MCF 10A (cell line): ENCODE measurements around the gene SYCP2L. TPM values are rescaled to one million over a fixed set of nuclear protein-coding genes. Genes with fewer than 3 reads are reported as not detected.
"Not testable (repeated sequence)": the region's sequence is repeated elsewhere in the genome, so short reads cannot be mapped to it uniquely, and the experiment has no call there.

Source experiments
- BruUV-seq: library from RNA; stranded (reverse); fragments of 400-500 nt; replicated peaks from 2 replicates; lab custom pipeline; 2021; lab: Mats Ljungman, UMichigan
- CTCF ChIA-PET: fragments of 300-600 bp; sonication (Branson Sonifier 250); formaldehyde crosslinking; extraction: SDS; loops from one replicate; lab custom pipeline; 2021; ENCODE audit warnings: antibody characterized with exemption, inconsistent platforms; lab: Yijun Ruan, JAX
- POLR2A ChIA-PET: fragments of 300-600, 350-650 bp; sonication (Branson Sonifier 250); formaldehyde crosslinking; extraction: SDS; loops from one replicate; lab custom pipeline; 2020; ENCODE audit warnings: antibody characterized with exemption, inconsistent platforms; lab: Yijun Ruan, JAX
- DNase-seq: peaks from one replicate; pipeline ENCODE4 v3.0.0-alpha.2; 2018; ENCODE audit not compliant: unreplicated experiment
- H3K27ac Mint-ChIP-seq: one replicate; pipeline ENCODE4 v1.8.0; 2022; ENCODE audit warnings: mild to moderate bottlenecking, low read depth, mixed read lengths; ENCODE audit not compliant: unreplicated experiment
- H3K27me3 Mint-ChIP-seq: one replicate; pipeline ENCODE4 v1.8.0; 2022; ENCODE audit warnings: mixed read lengths; ENCODE audit not compliant: insufficient read depth, unreplicated experiment
- H3K36me3 Mint-ChIP-seq: one replicate; pipeline ENCODE4 v1.8.0; 2022; ENCODE audit warnings: mild to moderate bottlenecking, moderate library complexity, mixed read lengths; ENCODE audit not compliant: insufficient read depth, unreplicated experiment
- H3K4me1 Mint-ChIP-seq: one replicate; pipeline ENCODE4 v1.8.0; 2022; ENCODE audit warnings: mixed read lengths; ENCODE audit not compliant: insufficient read depth, unreplicated experiment
- H3K4me3 Mint-ChIP-seq: one replicate; pipeline ENCODE4 v1.8.0; 2022; ENCODE audit warnings: mild to moderate bottlenecking, moderate library complexity, mixed read lengths; ENCODE audit not compliant: unreplicated experiment
- H3K9me3 Mint-ChIP-seq: one replicate; pipeline ENCODE4 v1.8.0; 2022; ENCODE audit warnings: mixed read lengths; ENCODE audit not compliant: unreplicated experiment
- CTCF ChIP-seq: fragments of 200-600 bp; IDR thresholded peaks from one replicate; pipeline ENCODE4 v1.8.0; 2022; ENCODE audit warnings: antibody characterized with exemption, mild to moderate bottlenecking; ENCODE audit not compliant: unreplicated experiment
- intact Hi-C: fragments of 100-400 bp; cut with micrococcal nuclease; formaldehyde crosslinking; loops from 2 replicates; pipeline ENCODE4 v1.14.1; 2022
- total RNA-seq: library from RNA; stranded (reverse); gene quantifications from 2 replicates; pipeline ENCODE4 v1.2.3, GENCODE V29; 2022

The SYCP2L gene
- total RNA-seq, 1 experiment from 2014 or later: not detected

GRCh38 chr6:10857259-10857658 lies 29.6 kb upstream of the SYCP2L start:
- no peak for DNase-seq
- intact Hi-C loops: no loop called here
- H3K4me3 Mint-ChIP-seq: no peak overlapping the region
- H3K9me3 Mint-ChIP-seq: peaks cover 14% of the 10 kb centered on the region
- H3K36me3 Mint-ChIP-seq: no peaks in the 10 kb centered on the region
- ChIA-PET POLR2A (interaction anchor here (0.6 kb wide), 1 partner anchor 375 kb away, joined by 3 read pairs; the partner anchor contains the start of gene NEDD9), CTCF (interaction anchor here (1.7 kb wide), 1 partner anchor 9 kb away, joined by 7 read pairs; no protein-coding TSS in a partner anchor)
- BruUV-seq: no TSS peak
- no peaks in the 10 kb centered on the region for H3K27me3 Mint-ChIP-seq
- H3K27ac Mint-ChIP-seq: no peak overlapping the region
- no peaks in the 10 kb centered on the region for H3K4me1 Mint-ChIP-seq
- no peak for TF ChIP-seq CTCF

- CTCF ChIA-PET: interaction anchor here (1.2 kb wide), 1 partner anchor 20 kb away, joined by 3 read pairs; no protein-coding TSS in a partner anchor
- no peaks in the 10 kb centered on the region for H3K9me3 Mint-ChIP-seq
- DNase-seq: no peak
Measured at GRCh38 chr6:10861086-10861485, 25.8 kb upstream of the SYCP2L start.

GRCh38 chr6:10862361-10862760 lies 24.5 kb upstream of the SYCP2L start:
- H3K4me1 Mint-ChIP-seq: no peaks in the 10 kb centered on the region
- no peak for TF ChIP-seq CTCF
- no peaks in the 10 kb centered on the region for H3K9me3 Mint-ChIP-seq
- H3K27ac Mint-ChIP-seq: no peak overlapping the region
- no peak for DNase-seq
- no TSS peak for BruUV-seq
- no peaks in the 10 kb centered on the region for H3K27me3 Mint-ChIP-seq
- intact Hi-C loops: no loop called here
- CTCF ChIA-PET: interaction anchor here (0.6 to 1.2 kb wide), 2 partner anchors 21 to 634 kb away, joined by 3 read pairs; no protein-coding TSS in a partner anchor
- no peaks in the 10 kb centered on the region for H3K36me3 Mint-ChIP-seq
- POLR2A ChIA-PET: no interaction called here
- no peak overlapping the region for H3K4me3 Mint-ChIP-seq

More at GRCh38 chr6:10861086-10861485, 25.8 kb upstream of the SYCP2L start:
- no peak overlapping the region for H3K4me3 Mint-ChIP-seq
- no peak for TF ChIP-seq CTCF
- H3K36me3 Mint-ChIP-seq: no peaks in the 10 kb centered on the region
- no peaks in the 10 kb centered on the region for H3K27me3 Mint-ChIP-seq
- POLR2A ChIA-PET: no interaction called here
- intact Hi-C loops: no loop called here
- no peaks in the 10 kb centered on the region for H3K4me1 Mint-ChIP-seq
- no TSS peak for BruUV-seq
- H3K27ac Mint-ChIP-seq: no peak overlapping the region

GRCh38 chr6:10863031-10863430 lies 23.8 kb upstream of the SYCP2L start:
- CTCF ChIA-PET, DNase-seq, H3K4me1 Mint-ChIP-seq, POLR2A ChIA-PET, intact Hi-C loops, H3K27ac Mint-ChIP-seq, BruUV-seq, H3K9me3 Mint-ChIP-seq, H3K36me3 Mint-ChIP-seq, H3K4me3 Mint-ChIP-seq, H3K27me3 Mint-ChIP-seq: not testable (repeated sequence)

GRCh38 chr6:10866709-10867108 lies 20.1 kb upstream of the SYCP2L start:
- CTCF ChIA-PET, DNase-seq, H3K27ac Mint-ChIP-seq, H3K27me3 Mint-ChIP-seq, H3K4me1 Mint-ChIP-seq, BruUV-seq, H3K36me3 Mint-ChIP-seq, intact Hi-C loops, H3K9me3 Mint-ChIP-seq, H3K4me3 Mint-ChIP-seq: not testable (repeated sequence)
- POLR2A ChIA-PET: interaction anchor here (1.4 to 1.5 kb wide), 2 partner anchors 8 to 12 kb away, joined by 3 read pairs; no protein-coding TSS in a partner anchor
